IPS DF 6.9 (cell line): ENCODE results near the gene PRLH.
"Not testable (repeated sequence)": the region's sequence is repeated elsewhere in the genome, so short reads cannot be mapped to it uniquely, and the experiment has no call there.

ENCODE experiments used
- DNase-seq: peaks from one replicate; pipeline ENCODE4 v3.0.0-alpha.2; 2013; ENCODE audit warnings: low read depth, low spot score
- H3K27ac ChIP-seq: one replicate; pipeline ENCODE4 v1.5.1; 2013; ENCODE audit warnings: low read length, control low read depth
- H3K27me3 ChIP-seq: 2 replicates; pipeline ENCODE4 v1.6.1; 2013; ENCODE audit warnings: mild to moderate bottlenecking, low read length; ENCODE audit not compliant: control insufficient read depth, insufficient read depth
- H3K36me3 ChIP-seq: 2 replicates; pipeline ENCODE4 v1.6.1; 2013; ENCODE audit warnings: low read length; ENCODE audit not compliant: control insufficient read depth, insufficient read depth
- H3K4me1 ChIP-seq: 2 replicates; pipeline ENCODE4 v1.6.1; 2013; ENCODE audit warnings: low read length; ENCODE audit not compliant: control insufficient read depth, insufficient read depth
- H3K4me3 ChIP-seq: 2 replicates; pipeline ENCODE4 v1.5.1; 2013; ENCODE audit warnings: mild to moderate bottlenecking, low read length
- H3K9me3 ChIP-seq: 2 replicates; pipeline ENCODE4 v1.6.1; 2013; ENCODE audit warnings: low read length, inconsistent platforms; ENCODE audit not compliant: control insufficient read depth, insufficient read depth
- WGBS: extraction: QIAGEN DNeasy Blood & Tissue Kit; methylation state at CpG from one replicate; pipeline ENCODE4 v1.1.7; 2013; ENCODE audit warnings: mixed read lengths, missing lambda C conversion rate; ENCODE audit not compliant: insufficient read length, insufficient coverage; 5-methylcytosine and 5-hydroxymethylcytosine counted together

PRLH gene

GRCh38 chr2:237595829-237596519, 29.6 kb downstream of the PRLH start:
- H3K36me3 ChIP-seq, H3K9me3 ChIP-seq, H3K4me3 ChIP-seq, H3K27me3 ChIP-seq, H3K27ac ChIP-seq, DNase-seq: not testable (repeated sequence)
- no CpG with 5 or more reads among the region's 5 CpGs for WGBS
- H3K4me1 ChIP-seq = peaks cover 16% of the 10 kb centered on the region

- Histone ChIP-seq H3K27me3 (no peaks in the 10 kb centered on the region), H3K4me3 (no peak overlapping the region), H3K4me1 (peaks cover 19% of the 10 kb centered on the region), H3K36me3 (no peaks in the 10 kb centered on the region), H3K9me3 (no peaks in the 10 kb centered on the region), H3K27ac (no peak overlapping the region)
- no CpG with 5 or more reads among the region's 13 CpGs for WGBS
- DNase-seq = no peak
Observed at GRCh38 chr2:237596520-237597195, 30.3 kb downstream of the PRLH start.

GRCh38 chr2:237597196-237598145, 31.1 kb downstream of the PRLH start:
- no CpG with 5 or more reads among the region's 29 CpGs for WGBS
- peaks cover 21% of the 10 kb centered on the region for H3K4me1 ChIP-seq
- no peak overlapping the region for H3K4me3 ChIP-seq
- DNase-seq = no peak
- no peaks in the 10 kb centered on the region for H3K27me3 ChIP-seq
- no peaks in the 10 kb centered on the region for H3K36me3 ChIP-seq
- no peak overlapping the region for H3K27ac ChIP-seq
- H3K9me3 ChIP-seq = no peaks in the 10 kb centered on the region

- Histone ChIP-seq H3K27ac (no peak overlapping the region), H3K36me3 (no peaks in the 10 kb centered on the region), H3K27me3 (no peaks in the 10 kb centered on the region), H3K4me1 (peaks cover 19% of the 10 kb centered on the region), H3K4me3 (no peak overlapping the region), H3K9me3 (no peaks in the 10 kb centered on the region)
- DNase-seq = no peak
- WGBS = no CpG with 5 or more reads among the region's 14 CpGs
Observed at GRCh38 chr2:237598468-237599208, 32.3 kb downstream of the PRLH start.

- no peaks in the 10 kb centered on the region for H3K9me3 ChIP-seq
- H3K27ac ChIP-seq = no peak overlapping the region
- H3K4me3 ChIP-seq = no peak overlapping the region
- peaks cover 14% of the 10 kb centered on the region for H3K4me1 ChIP-seq
- no peaks in the 10 kb centered on the region for H3K36me3 ChIP-seq
- no peaks in the 10 kb centered on the region for H3K27me3 ChIP-seq
- DNase-seq = no peak
- WGBS = no CpG with 5 or more reads among the region's 9 CpGs
Observed at GRCh38 chr2:237599465-237600110, 33.2 kb downstream of the PRLH start.

- Histone ChIP-seq H3K36me3 (no peaks in the 10 kb centered on the region), H3K27ac (no peak overlapping the region), H3K4me3 (no peak overlapping the region), H3K27me3 (no peaks in the 10 kb centered on the region), H3K9me3 (no peaks in the 10 kb centered on the region), H3K4me1 (peaks cover 12% of the 10 kb centered on the region)
- no CpG with 5 or more reads among the region's 16 CpGs for WGBS
- no peak for DNase-seq
Observed at GRCh38 chr2:237600205-237600846, 34.0 kb downstream of the PRLH start.

- WGBS = no CpG with 5 or more reads among the region's 14 CpGs
- Histone ChIP-seq H3K27me3 (no peaks in the 10 kb centered on the region), H3K36me3 (no peaks in the 10 kb centered on the region), H3K9me3 (no peaks in the 10 kb centered on the region), H3K27ac (no peak overlapping the region), H3K4me1 (peaks cover 11% of the 10 kb centered on the region; the same call in 1 of the 2 replicates), H3K4me3 (no peak overlapping the region)
- DNase-seq = no peak
Observed at GRCh38 chr2:237601453-237602116, 35.2 kb downstream of the PRLH start.

- Histone ChIP-seq H3K9me3 (no peaks in the 10 kb centered on the region), H3K27ac (no peak overlapping the region), H3K36me3 (no peaks in the 10 kb centered on the region), H3K4me1 (peaks cover 11% of the 10 kb centered on the region; the same call in 1 of the 2 replicates), H3K27me3 (no peaks in the 10 kb centered on the region), H3K4me3 (no peak overlapping the region)
- no CpG with 5 or more reads among the region's 7 CpGs for WGBS
- DNase-seq = no peak
Observed at GRCh38 chr2:237602409-237602808, 36.0 kb downstream of the PRLH start.

GRCh38 chr2:237603049-237603717, 36.8 kb downstream of the PRLH start:
- Histone ChIP-seq H3K36me3 (no peaks in the 10 kb centered on the region), H3K9me3 (no peaks in the 10 kb centered on the region), H3K4me1 (peaks cover 8% of the 10 kb centered on the region; the same call in 1 of the 2 replicates), H3K27ac (no peak overlapping the region), H3K27me3 (no peaks in the 10 kb centered on the region), H3K4me3 (no peak overlapping the region)
- DNase-seq = no peak
- no CpG with 5 or more reads among the region's 13 CpGs for WGBS
